Measurements from ENCODE around the gene PPP1R9A. TPM values are rescaled to one million over a fixed set of nuclear protein-coding genes. Genes with fewer than 3 reads are reported as not detected.

PPP1R9A gene
- total RNA-seq, 1 experiment from 2014 or later, result 15.6 TPM

DNA sequence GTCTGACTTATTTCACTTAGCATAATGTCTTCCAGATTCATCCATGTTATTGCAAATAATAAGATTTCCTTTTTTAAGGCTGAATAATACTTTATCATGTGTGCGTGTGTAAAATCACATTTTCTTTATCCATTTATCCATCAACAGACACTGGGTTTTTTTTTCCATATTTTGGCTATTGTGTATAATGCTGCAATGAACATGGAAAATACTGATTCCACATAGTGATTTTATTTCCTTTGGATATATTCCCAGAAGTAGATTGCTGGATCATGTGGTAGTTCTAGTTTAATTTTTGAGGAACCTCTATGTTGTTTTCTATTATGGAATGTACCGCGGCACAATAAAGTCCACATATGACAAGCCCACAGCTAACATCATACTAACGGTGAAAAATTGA lies 236.9 kb downstream of the PPP1R9A start:
- no TSS peak for BruUV-seq (replicated peaks)
- no peak overlapping the region for H3K27ac ChIP-seq (ENCODE audit: low read depth, low read length, poor library complexity, severe bottlenecking)
- no peak for TF ChIP-seq EZH2 (IDR thresholded peaks at IDR 0.05; ENCODE audit: borderline replicate concordance, low read depth, low read length, poor library complexity, severe bottlenecking)
- TF ChIP-seq CTCF (conservative IDR thresholded peaks at IDR 0.05; ENCODE audit: low read depth, low read length), result no peak
- H3K4me1 ChIP-seq (ENCODE audit: insufficient read depth, low read length, poor library complexity, severe bottlenecking), result no peaks in the 10 kb centered on the region
- H3K36me3 ChIP-seq (ENCODE audit: insufficient read depth, low read length, poor library complexity, severe bottlenecking), result no peaks in the 10 kb centered on the region
- POLR2A ChIA-PET (ENCODE audit: low non-redundant PET), result no interaction called here
- CTCF ChIA-PET, result no interaction called here
- DNase-seq (ENCODE audit: low spot score), result no peak
- intact Hi-C loops (cut with micrococcal nuclease; ENCODE audit: unreplicated experiment), result no loop called here
- H3K9me3 ChIP-seq (ENCODE audit: low read depth, low read length, poor library complexity, severe bottlenecking), result no peaks in the 10 kb centered on the region
- no peak overlapping the region for H3K4me3 ChIP-seq (ENCODE audit: low read depth, low read length, poor library complexity, severe bottlenecking)
- H3K27me3 ChIP-seq (replicated peaks; ENCODE audit: insufficient read depth, low read depth, low read length, poor library complexity), result no peaks in the 10 kb centered on the region

DNA sequence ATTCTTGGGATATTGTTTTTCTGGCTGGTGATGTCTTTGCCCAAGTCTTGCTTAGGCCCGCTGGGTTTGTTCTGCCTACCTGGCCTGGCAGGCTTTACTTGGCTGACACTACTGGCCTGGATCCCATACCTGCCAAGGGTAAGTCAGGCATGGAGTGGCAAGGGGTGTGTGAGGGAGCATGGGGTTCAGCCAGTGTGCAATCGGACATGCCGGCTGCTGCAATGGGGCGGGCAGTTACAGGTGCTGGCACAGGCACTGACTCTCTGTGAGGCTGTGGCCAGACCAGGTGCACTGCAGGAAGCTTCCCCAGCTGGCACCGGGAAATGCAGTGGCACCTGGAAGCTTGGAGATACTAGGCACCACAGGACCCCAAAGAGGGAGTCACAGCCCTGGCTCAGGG lies 248.6 kb downstream of the PPP1R9A start:
- H3K4me1 ChIP-seq (ENCODE audit: insufficient read depth, low read length, poor library complexity, severe bottlenecking), result no peaks in the 10 kb centered on the region
- POLR2A ChIA-PET (ENCODE audit: low non-redundant PET), result no interaction called here
- CTCF ChIA-PET, result no interaction called here
- TF ChIP-seq CTCF (conservative IDR thresholded peaks at IDR 0.05; ENCODE audit: low read depth, low read length), result no peak
- no peak for TF ChIP-seq EZH2 (IDR thresholded peaks at IDR 0.05; ENCODE audit: borderline replicate concordance, low read depth, low read length, poor library complexity, severe bottlenecking)
- DNase-seq (ENCODE audit: low spot score), result no peak
- H3K27ac ChIP-seq (ENCODE audit: low read depth, low read length, poor library complexity, severe bottlenecking), result no peak overlapping the region
- intact Hi-C loops (cut with micrococcal nuclease; ENCODE audit: unreplicated experiment), result no loop called here
- BruUV-seq (replicated peaks), result no TSS peak
- H3K27me3 ChIP-seq (replicated peaks; ENCODE audit: insufficient read depth, low read depth, low read length, poor library complexity), result no peaks in the 10 kb centered on the region
- H3K4me3 ChIP-seq (ENCODE audit: low read depth, low read length, poor library complexity, severe bottlenecking), result no peak overlapping the region
- H3K36me3 ChIP-seq (ENCODE audit: insufficient read depth, low read length, poor library complexity, severe bottlenecking), result no peaks in the 10 kb centered on the region
- no peaks in the 10 kb centered on the region for H3K9me3 ChIP-seq (ENCODE audit: low read depth, low read length, poor library complexity, severe bottlenecking)

- POLR2A ChIA-PET (ENCODE audit: low non-redundant PET), result no interaction called here
- no peaks in the 10 kb centered on the region for H3K9me3 ChIP-seq (ENCODE audit: low read depth, low read length, poor library complexity, severe bottlenecking)
- DNase-seq (ENCODE audit: low spot score), result no peak
- H3K27me3 ChIP-seq (replicated peaks; ENCODE audit: insufficient read depth, low read depth, low read length, poor library complexity), result no peaks in the 10 kb centered on the region
- no peaks in the 10 kb centered on the region for H3K36me3 ChIP-seq (ENCODE audit: insufficient read depth, low read length, poor library complexity, severe bottlenecking)
- TF ChIP-seq EZH2 (IDR thresholded peaks at IDR 0.05; ENCODE audit: borderline replicate concordance, low read depth, low read length, poor library complexity, severe bottlenecking) (no peak), CTCF (conservative IDR thresholded peaks at IDR 0.05; ENCODE audit: low read depth, low read length) (no peak)
- no TSS peak for BruUV-seq (replicated peaks)
- no peak overlapping the region for H3K27ac ChIP-seq (ENCODE audit: low read depth, low read length, poor library complexity, severe bottlenecking)
- intact Hi-C loops (cut with micrococcal nuclease; ENCODE audit: unreplicated experiment), result no loop called here
- H3K4me3 ChIP-seq (ENCODE audit: low read depth, low read length, poor library complexity, severe bottlenecking), result no peak overlapping the region
- H3K4me1 ChIP-seq (ENCODE audit: insufficient read depth, low read length, poor library complexity, severe bottlenecking), result no peaks in the 10 kb centered on the region
- CTCF ChIA-PET, result no interaction called here
Observed at GRCh38 chr7:95157381-95157780, 250.0 kb downstream of the PPP1R9A start.
